GM18520 (cell line): Measurements from ENCODE around the gene GLI3.

Experiments used
- ATAC-seq: cut with Tn5 transposase; IDR thresholded peaks from one replicate; pipeline ENCODE4 v1.9.1; 2021; ENCODE audit not compliant: unreplicated experiment

Gene GLI3

GRCh38 chr7:42236266-42236975 lies 588 bp downstream of the GLI3 start:
- ATAC-seq: no peak

DNA sequence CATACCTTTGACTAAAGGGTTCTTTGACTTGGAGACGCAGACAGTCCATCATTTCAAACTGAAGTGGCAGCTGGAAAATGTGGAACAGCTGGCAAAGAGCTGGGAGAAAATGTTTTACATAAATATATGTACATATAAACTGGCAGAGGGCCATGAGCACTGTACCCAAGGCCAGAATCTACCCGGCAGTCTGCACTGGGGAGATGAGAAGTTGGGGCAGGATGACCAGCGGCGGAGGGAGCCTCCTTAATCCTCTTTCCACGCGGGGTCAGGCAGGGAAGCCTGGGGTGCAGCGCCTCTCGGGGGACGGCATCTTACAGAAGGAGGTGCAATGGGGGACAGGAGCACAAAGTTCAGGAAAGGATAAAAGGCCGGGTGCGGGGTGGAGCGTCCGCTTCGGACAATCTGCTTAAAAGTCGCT lies 1.3 kb downstream of the GLI3 start:
- no peak for ATAC-seq

GRCh38 chr7:42234736-42235135 lies 2.3 kb downstream of the GLI3 start:
- ATAC-seq: no peak

- no peak for ATAC-seq
These were observed 3.2 kb downstream of the GLI3 start for GRCh38 chr7:42233695-42234331.

DNA sequence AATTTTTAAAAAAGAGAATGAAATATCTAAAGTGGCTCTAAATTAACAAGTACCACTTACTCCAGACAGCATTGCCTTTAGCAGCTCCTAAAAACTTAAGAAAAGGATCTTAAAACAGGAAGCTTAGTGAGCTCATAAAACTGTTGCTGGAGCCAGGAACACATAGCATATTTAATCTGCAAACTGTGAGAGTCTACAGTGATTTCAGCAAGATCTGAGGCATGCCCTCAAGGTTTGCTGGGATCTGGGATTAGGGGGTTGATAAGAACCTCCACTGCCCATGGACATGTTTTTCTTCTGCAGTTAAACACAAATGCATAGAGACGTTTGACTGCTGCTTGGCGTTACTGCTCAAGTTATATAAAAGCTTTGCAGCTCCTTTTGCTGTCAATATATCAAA lies 3.8 kb downstream of the GLI3 start:
- no peak for ATAC-seq

GRCh38 chr7:42232275-42232674 lies 4.7 kb downstream of the GLI3 start:
- ATAC-seq: no peak

DNA sequence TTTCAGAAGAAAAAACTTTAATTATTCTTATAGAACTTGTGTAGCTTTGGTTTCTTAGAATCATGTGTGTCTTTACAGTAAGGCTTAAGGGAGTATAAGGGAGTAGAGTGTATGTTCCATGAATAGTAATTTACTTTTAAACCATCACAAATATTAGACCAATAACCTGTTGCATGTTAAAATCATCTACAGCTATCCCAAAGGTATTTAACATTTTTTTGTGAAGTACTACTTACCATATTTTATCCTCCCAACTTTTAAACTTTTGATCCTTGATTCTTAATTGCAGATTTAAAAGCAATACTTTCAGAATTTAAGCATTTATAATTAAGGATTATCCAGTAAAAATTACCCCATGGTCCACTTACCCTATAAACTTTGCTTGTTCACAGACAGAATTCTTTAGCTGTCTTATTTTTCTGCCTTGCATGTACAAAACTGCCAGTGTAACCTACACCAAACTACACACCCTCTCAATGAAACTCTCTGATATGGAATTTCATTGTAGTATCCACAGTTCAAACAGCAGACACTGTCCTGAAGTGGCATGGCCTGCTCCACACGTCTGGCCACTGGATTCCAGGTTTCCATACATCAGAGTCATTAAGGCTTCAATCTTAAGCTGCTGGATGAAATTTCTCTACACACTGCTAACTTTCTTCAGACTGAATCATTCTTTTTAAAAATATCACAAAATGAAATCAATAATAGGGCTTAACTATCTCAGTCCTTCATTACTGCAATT lies 5.8 kb downstream of the GLI3 start:
- no peak for ATAC-seq

- ATAC-seq: no peak
These were observed 8.9 kb downstream of the GLI3 start for GRCh38 chr7:42227936-42228591.

- ATAC-seq: no peak
These were observed 9.5 kb downstream of the GLI3 start for GRCh38 chr7:42227541-42227935.

- ATAC-seq: no peak
These were observed 10.0 kb downstream of the GLI3 start for GRCh38 chr7:42227021-42227420.

- no peak for ATAC-seq
These were observed 10.6 kb downstream of the GLI3 start for GRCh38 chr7:42226354-42226941.

DNA sequence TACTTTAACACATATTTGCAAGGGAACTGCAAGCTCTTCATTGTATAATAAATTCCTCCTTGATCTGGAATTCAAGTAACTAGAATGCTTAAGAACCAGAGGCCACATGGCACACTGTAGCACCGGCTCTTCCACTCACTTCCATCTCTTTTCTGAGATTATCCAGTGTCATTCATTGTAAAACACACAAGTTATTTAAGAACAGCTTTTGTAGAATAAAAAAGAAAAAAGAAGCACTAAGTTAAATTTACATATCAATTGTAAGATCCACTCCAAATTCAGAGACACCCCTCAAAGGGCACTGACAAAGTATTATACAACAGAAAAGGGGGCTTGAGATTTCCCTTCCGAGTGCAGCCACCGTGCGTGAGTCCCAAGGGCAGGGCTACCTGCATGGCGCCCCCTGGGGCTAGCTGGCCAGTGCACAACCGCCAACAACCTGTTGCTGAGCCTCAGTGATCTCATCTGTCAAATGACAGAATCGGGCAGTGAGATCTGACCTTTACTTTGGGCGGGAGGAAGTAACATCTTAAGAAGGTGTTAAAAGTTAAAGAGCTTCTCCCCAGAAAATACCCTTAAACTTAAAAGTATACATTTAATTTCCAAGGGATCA lies 12.5 kb downstream of the GLI3 start:
- no peak for ATAC-seq

GRCh38 chr7:42222891-42223290 lies 14.1 kb downstream of the GLI3 start:
- no peak for ATAC-seq

DNA sequence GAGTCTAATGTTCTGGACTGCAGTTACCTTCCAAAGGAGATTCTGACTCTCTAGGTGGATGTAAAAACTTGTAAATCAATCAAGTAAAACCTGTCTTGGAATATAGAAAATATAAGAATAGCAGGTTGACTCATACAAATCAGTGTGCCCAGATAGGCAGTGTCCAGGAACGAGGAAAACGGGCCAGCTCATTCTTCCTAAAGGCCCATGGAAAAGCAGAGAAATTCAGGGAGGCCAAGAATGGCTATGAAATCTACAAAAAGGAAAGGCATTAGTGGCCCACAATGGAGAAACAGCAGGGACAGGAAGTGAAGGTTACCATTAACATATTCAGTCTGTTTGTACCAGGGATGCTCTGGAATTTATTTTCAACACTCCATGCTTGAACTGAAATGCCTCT lies 14.9 kb downstream of the GLI3 start:
- no peak for ATAC-seq

DNA sequence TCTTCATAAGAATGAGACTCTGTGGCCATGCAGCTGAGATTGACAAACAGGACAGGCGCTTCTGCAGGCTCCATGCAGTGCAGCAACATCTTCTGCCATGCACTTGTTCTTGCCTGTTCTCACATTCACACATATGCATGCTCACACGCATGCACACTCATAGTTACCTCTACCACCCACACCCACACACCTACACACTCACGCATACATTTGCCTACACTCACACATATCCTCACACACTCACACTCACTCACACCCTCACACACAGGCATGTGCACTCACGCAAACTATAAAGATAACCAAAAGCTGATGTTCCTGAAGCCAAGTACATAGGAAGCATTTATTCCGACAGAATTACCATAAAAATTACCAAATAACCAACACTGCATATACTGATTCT lies 15.7 kb downstream of the GLI3 start:
- ATAC-seq: no peak

- no peak for ATAC-seq
These were observed 17.6 kb downstream of the GLI3 start for GRCh38 chr7:42219447-42219846.

DNA sequence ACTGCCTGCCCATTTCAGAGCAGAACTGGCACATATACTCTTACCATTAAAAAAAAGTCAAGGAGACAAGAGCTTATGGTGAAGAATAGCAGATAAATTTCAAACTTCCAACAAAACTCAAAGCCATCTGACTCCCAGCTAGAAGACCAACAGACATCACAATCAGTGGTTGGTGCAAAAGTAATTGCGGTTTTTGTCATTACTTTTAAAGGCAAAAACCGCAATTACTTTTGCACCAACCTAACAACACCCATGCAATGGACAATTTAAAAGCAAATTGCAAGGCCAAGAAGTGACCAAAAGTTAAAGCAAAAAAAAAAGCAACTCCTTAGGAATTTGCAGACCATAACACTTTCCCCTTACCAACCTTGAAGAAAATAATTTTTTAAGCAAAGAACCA lies 18.8 kb downstream of the GLI3 start:
- no peak for ATAC-seq

GRCh38 chr7:42217548-42217947 lies 19.5 kb downstream of the GLI3 start:
- no peak for ATAC-seq

- no peak for ATAC-seq
These were observed 20.0 kb downstream of the GLI3 start for GRCh38 chr7:42217053-42217452.

GRCh38 chr7:42214060-42214679 lies 22.8 kb downstream of the GLI3 start:
- ATAC-seq: no peak
